GM21737 (cell line): Measurements from ENCODE around the gene PEAR1.
"Not testable (repeated sequence)": the region's sequence is repeated elsewhere in the genome, so short reads cannot be mapped to it uniquely, and the experiment has no call there.

Experiments used
- ATAC-seq: cut with Tn5 transposase; IDR thresholded peaks from one replicate; pipeline ENCODE4 v1.9.1; 2021; ENCODE audit warnings: mild to moderate bottlenecking, moderate library complexity; ENCODE audit not compliant: unreplicated experiment

Gene PEAR1

GRCh38 chr1:156913809-156914387, 20.4 kb downstream of the PEAR1 start:
- no peak for ATAC-seq

GRCh38 chr1:156914440-156914856, 20.9 kb downstream of the PEAR1 start:
- no peak for ATAC-seq

- ATAC-seq: no peak
These were observed 26.9 kb downstream of the PEAR1 start, which contains the start of gene LRRC71 for GRCh38 chr1:156920233-156921052. Gene LRRC71, plus strand, starts transcription at chr1:156920632. Its CDS starts 172 bp downstream, at chr1:156920804.

- ATAC-seq: no peak
These were observed 27.6 kb downstream of the PEAR1 start for GRCh38 chr1:156921053-156921529.

- ATAC-seq: no peak
These were observed 29.6 kb downstream of the PEAR1 start for GRCh38 chr1:156922986-156923669.

GRCh38 chr1:156923670-156924477, 30.4 kb downstream of the PEAR1 start:
- no peak for ATAC-seq

- no peak for ATAC-seq
These were observed 31.1 kb downstream of the PEAR1 start for GRCh38 chr1:156924478-156925153.

- ATAC-seq: no peak
These were observed 31.9 kb downstream of the PEAR1 start for GRCh38 chr1:156925154-156926010.

GRCh38 chr1:156926175-156926574, 32.7 kb downstream of the PEAR1 start:
- no peak for ATAC-seq

- ATAC-seq: not testable (repeated sequence)
These were observed 33.2 kb downstream of the PEAR1 start for GRCh38 chr1:156926695-156927094.

- ATAC-seq: no peak
These were observed 33.9 kb downstream of the PEAR1 start for GRCh38 chr1:156927215-156928042.

GRCh38 chr1:156928043-156928602, 34.6 kb downstream of the PEAR1 start:
- no peak for ATAC-seq

- ATAC-seq: no peak
These were observed 36.2 kb downstream of the PEAR1 start for GRCh38 chr1:156929596-156930238.

GRCh38 chr1:156930483-156930882, 37.0 kb downstream of the PEAR1 start:
- ATAC-seq: no peak

- no peak for ATAC-seq
These were observed 37.9 kb downstream of the PEAR1 start for GRCh38 chr1:156931211-156931952.

- ATAC-seq: no peak
These were observed 38.6 kb downstream of the PEAR1 start for GRCh38 chr1:156931974-156932710.
